Thymus (tissue), 11 donors: ENCODE data around the gene ABCA8. TPM values are rescaled to one million over a fixed set of nuclear protein-coding genes. Genes with fewer than 3 reads are reported as not detected.
"Not testable (repeated sequence)": the region's sequence is repeated elsewhere in the genome, so short reads cannot be mapped to it uniquely, and the experiment has no call there.

Source experiments
- DNase-seq, 9 donors: peaks; one replicate each; pipeline ENCODE4 v3.0.0-alpha.2; 2013; ENCODE audit warnings: low spot score in 9 of 9, low read depth in 6 of 9, missing footprints in 1 of 9
- H3K27ac ChIP-seq, 2 donors: one replicate each; pipeline ENCODE4 v1.5.1; 2013; ENCODE audit warnings: control low read depth in 1 of 2, low read depth in 1 of 2, low read length in 1 of 2, mild to moderate bottlenecking in 1 of 2, moderate library complexity in 1 of 2
- H3K27me3 ChIP-seq, 2 donors: one replicate each; pipeline ENCODE4 v1.5.1; 2013; ENCODE audit warnings: low read length in 1 of 2; ENCODE audit not compliant: control insufficient read depth in 2 of 2, insufficient read depth in 1 of 2
- H3K36me3 ChIP-seq, 2 donors: one replicate each; pipeline ENCODE4 v1.5.1; 2013; ENCODE audit warnings: low read length in 1 of 2, mild to moderate bottlenecking in 1 of 2, moderate library complexity in 1 of 2; ENCODE audit not compliant: control insufficient read depth in 2 of 2, insufficient read depth in 2 of 2
- H3K4me1 ChIP-seq, 2 donors: one replicate each; pipeline ENCODE4 v1.5.1; 2013; ENCODE audit warnings: low read length in 2 of 2; ENCODE audit not compliant: control insufficient read depth in 2 of 2, insufficient read depth in 2 of 2
- H3K4me3 ChIP-seq, 2 donors: one replicate each; pipeline ENCODE4 v1.5.1; 2013; ENCODE audit warnings: low read length in 2 of 2, control low read depth in 1 of 2, mild to moderate bottlenecking in 1 of 2
- H3K9me3 ChIP-seq, 2 donors: one replicate each; pipeline ENCODE4 v1.5.1; 2013; ENCODE audit warnings: low read length in 1 of 2, mild to moderate bottlenecking in 1 of 2; ENCODE audit not compliant: control insufficient read depth in 2 of 2, insufficient read depth in 1 of 2
- WGBS: extraction: QIAGEN DNeasy Blood & Tissue Kit; methylation state at CpG from one replicate; pipeline ENCODE4 v1.1.7; 2013; 5-methylcytosine and 5-hydroxymethylcytosine counted together
- polyA plus RNA-seq: library from polyadenylated mRNA; stranded (reverse); fragments of 200-250 nt; gene quantifications from one replicate; pipeline ENCODE4 v1.2.3, GENCODE V29; 2013
- total RNA-seq: library from RNA; stranded (reverse); fragments of 120-200 nt; gene quantifications from one replicate; pipeline ENCODE4 v1.2.4, GENCODE V29; 2013
- donor health status: healthy.

Gene ABCA8
- total and polyA plus RNA-seq, 2 donors: 0.76 to 1.6 TPM

GRCh38 chr17:68972119-68972704 is 17.0 kb upstream of the ABCA8 start:
- Histone ChIP-seq H3K36me3 (no peaks in the 10 kb centered on the region), H3K4me3 (no peak overlapping the region), H3K9me3 (no peaks in the 10 kb centered on the region), H3K27ac (no peak overlapping the region), H3K27me3 (no peaks in the 10 kb centered on the region), H3K4me1 (no peaks in the 10 kb centered on the region)
- 64% methylated on average over 4 of the region's 4 CpGs for whole genome bisulfite sequencing
- peak in 1 of 9 donors; percentile 13 for DNase-seq

DNA sequence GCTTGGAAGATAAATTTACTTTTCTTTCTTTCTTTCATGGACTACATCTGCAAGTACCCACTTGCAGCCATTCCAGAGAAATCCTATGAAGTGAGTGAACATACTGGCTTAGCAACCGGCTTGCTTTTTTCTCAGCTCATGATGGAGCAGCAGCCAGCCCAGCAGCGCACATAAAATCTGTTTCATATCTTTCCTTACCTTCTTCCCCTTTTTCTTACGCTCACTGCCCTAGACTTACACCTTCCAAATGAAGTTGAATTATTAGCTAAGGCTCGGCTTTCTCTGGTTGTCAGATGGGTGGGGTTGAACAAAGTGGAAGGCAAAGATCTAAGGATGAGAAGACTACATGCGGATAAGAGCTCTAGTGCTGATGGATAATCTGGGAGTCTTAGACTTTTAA is 13.9 kb upstream of the ABCA8 start:
- Histone ChIP-seq H3K27me3 (no peaks in the 10 kb centered on the region), H3K27ac (no peak overlapping the region), H3K4me1 (no peaks in the 10 kb centered on the region), H3K36me3 (no peaks in the 10 kb centered on the region), H3K9me3 (no peaks in the 10 kb centered on the region), H3K4me3 (no peak overlapping the region)
- no peak for DNase-seq
- WGBS: 57% methylated on average over 5 of the region's 5 CpGs

DNA sequence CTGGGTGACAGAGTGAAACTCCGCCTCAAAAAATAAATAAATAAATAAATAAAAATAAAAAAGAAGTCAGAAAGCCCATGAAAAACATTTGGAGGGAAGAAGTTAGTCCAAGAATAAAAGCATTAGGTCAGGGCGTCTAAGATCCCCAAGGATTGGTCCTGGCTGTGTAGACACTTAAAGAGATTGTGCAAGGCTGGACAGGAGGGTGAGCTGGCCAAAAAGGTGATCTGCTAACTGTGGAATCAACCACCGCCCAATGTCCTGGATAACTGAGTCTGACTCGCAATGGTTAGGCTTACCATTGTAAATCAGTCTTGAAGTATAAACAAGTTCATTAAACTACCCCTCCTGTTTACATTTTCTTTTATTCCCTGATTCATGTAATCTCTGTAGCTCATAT is 8.8 kb upstream of the ABCA8 start:
- no peaks in the 10 kb centered on the region for H3K4me1 ChIP-seq
- H3K4me3 ChIP-seq: no peak overlapping the region
- no peaks in the 10 kb centered on the region for H3K9me3 ChIP-seq
- H3K27ac ChIP-seq: no peak overlapping the region
- 97% methylated on average over 4 of the region's 4 CpGs for WGBS
- no peaks in the 10 kb centered on the region for H3K27me3 ChIP-seq
- no peak for DNase-seq
- H3K36me3 ChIP-seq: no peaks in the 10 kb centered on the region

GRCh38 chr17:68961214-68961882 is 6.2 kb upstream of the ABCA8 start:
- Histone ChIP-seq H3K4me3 (no peak overlapping the region), H3K9me3 (no peaks in the 10 kb centered on the region), H3K27me3 (no peaks in the 10 kb centered on the region), H3K4me1 (no peaks in the 10 kb centered on the region), H3K27ac (no peak overlapping the region), H3K36me3 (no peaks in the 10 kb centered on the region)
- no peak for DNase-seq
- WGBS: 90% methylated on average over 9 of the region's 9 CpGs

- not testable (repeated sequence) for H3K4me3 ChIP-seq, H3K27me3 ChIP-seq, H3K27ac ChIP-seq, H3K9me3 ChIP-seq, DNase-seq, H3K36me3 ChIP-seq, H3K4me1 ChIP-seq
- WGBS: 78% methylated on average over 2 of the region's 2 CpGs
Observed at GRCh38 chr17:68959117-68959516, 3.9 kb upstream of the ABCA8 start.

DNA sequence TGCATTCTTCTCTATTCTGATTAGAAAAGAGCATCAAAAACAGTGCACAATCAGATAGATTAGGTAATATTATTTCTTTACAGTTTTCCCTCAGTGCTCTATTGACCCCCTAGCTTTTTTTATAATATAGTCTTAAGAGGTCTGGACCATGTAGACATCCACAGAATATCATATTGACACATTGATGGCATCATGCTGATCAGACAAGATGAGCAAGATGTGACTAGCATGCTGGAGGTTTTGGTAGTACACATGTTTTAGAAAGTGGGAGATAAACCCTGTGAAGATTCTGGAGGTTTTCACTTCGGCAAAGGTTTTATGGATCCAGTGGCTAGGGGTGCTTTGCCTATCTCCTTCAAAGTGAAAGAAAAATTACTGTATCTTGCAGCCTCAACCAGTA is 2.8 kb upstream of the ABCA8 start:
- 95% methylated on average over 1 of the region's 1 CpG for WGBS
- Histone ChIP-seq H3K36me3 (no peaks in the 10 kb centered on the region), H3K9me3 (no peaks in the 10 kb centered on the region), H3K27me3 (no peaks in the 10 kb centered on the region), H3K4me1 (no peaks in the 10 kb centered on the region), H3K4me3 (no peak overlapping the region), H3K27ac (no peak overlapping the region)
- peak in 1 of 9 donors; percentile 22 for DNase-seq

DNA sequence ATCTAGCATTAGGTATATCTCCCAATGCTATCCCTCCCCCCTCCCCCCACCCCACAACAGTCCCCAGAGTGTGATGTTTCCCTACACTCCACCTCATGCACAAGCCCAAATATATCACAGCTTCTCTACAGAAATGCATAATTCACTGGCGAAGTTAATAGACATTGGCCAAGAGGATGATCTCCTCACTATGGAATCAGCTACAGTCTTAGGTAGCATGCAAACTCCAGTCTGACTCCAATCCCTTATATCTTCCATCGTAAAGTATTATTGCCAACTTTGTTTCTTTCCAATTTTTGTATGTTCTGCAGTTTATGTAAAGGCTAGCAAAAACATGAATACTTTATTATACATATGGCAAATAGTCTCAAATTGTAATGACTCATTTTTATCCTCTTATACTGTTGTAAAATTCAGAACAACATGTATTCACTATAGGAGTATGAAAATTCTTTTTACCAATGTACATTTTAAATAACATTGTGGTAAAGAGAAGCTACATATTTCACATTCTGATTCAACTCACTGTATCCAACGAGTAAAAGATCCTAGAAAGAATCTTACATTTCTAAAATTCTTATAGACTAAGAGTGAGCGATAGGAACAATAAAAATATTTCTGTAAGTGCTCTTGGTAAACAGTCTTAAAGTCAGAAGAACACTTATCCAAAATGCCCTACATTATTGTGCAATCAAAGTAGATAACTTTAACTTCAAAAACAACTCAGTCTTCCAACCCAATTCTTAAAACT is 871 bp downstream of the ABCA8 start:
- H3K4me3 ChIP-seq: no peak overlapping the region
- no peaks in the 10 kb centered on the region for H3K36me3 ChIP-seq
- DNase-seq: no peak

DNA sequence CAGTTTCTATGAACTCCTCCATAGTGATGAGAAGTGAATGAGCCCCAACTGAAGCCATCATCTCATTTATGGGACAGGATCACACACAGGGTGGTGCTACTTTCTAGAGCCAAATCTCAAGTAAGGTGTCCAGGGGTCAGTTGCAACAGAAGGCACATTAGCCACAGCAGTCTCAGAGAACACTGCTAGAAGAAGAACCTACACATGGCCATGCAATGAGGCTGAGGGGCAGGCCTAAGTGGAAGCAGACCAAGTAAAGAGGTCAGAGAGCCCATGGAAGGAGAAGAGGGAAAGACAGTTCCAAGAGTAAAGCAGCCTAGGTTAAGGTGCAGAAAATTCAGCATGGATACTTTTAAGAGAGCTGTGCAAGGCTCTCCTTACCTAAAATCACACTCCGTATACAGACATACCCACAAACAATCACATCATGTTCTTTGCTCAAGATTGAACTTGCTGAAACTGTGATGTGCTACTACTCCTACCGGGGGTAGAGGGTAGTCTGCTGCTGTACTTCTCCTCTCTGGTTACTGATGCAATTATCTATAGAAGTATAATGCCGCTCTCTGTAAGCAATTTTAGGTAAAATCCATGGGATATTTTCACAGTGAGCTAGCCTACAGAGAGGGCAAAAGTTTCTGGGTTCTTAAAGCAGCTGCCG is 1.7 kb downstream of the ABCA8 start:
- Histone ChIP-seq H3K36me3 (no peaks in the 10 kb centered on the region), H3K27ac (no peak overlapping the region), H3K27me3 (no peaks in the 10 kb centered on the region), H3K9me3 (no peaks in the 10 kb centered on the region), H3K4me3 (no peak overlapping the region), H3K4me1 (no peaks in the 10 kb centered on the region)
- DNase-seq: no peak
- 96% methylated on average over 4 of the region's 4 CpGs for WGBS

More for the DNA sequence above, 871 bp downstream of the ABCA8 start:
- H3K27me3 ChIP-seq: no peaks in the 10 kb centered on the region
- no peaks in the 10 kb centered on the region for H3K4me1 ChIP-seq
- no peaks in the 10 kb centered on the region for H3K9me3 ChIP-seq
- WGBS: 95% methylated on average over 4 of the region's 4 CpGs
- no peak overlapping the region for H3K27ac ChIP-seq

DNA sequence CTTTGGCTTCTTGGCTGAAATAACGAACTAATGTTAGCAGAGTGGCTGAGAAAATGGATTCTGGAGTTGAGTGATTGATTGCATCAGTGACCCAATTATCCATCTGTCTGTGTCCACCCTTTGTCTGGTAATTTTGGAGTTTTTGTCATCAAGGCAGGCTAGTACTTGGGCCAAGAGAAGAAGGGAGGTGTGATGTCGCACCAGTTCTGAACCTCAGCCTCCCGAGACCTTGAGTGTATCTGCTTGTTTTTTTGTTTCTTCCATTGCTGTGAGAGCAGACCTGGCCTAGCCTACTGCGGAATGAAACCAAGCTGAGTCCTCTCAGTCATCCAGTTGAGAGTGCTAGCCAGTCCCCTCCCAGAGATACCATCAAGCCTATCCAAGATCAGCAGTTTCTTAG is 4.5 kb downstream of the ABCA8 start:
- no peak overlapping the region for H3K27ac ChIP-seq

More for the DNA sequence above, 4.5 kb downstream of the ABCA8 start:
- H3K9me3 ChIP-seq: no peaks in the 10 kb centered on the region
- H3K4me3 ChIP-seq: no peak overlapping the region
- H3K36me3 ChIP-seq: no peaks in the 10 kb centered on the region
- WGBS: 97% methylated on average over 4 of the region's 4 CpGs
- no peak for DNase-seq
- no peaks in the 10 kb centered on the region for H3K4me1 ChIP-seq
- no peaks in the 10 kb centered on the region for H3K27me3 ChIP-seq
